ENCODE measurements around the gene MAP2K5.

GRCh38 chr15:67766968-67767367, 224.5 kb downstream of the MAP2K5 start:
- TF ChIP-seq CTCF (IDR thresholded peaks at IDR 0.05) = no peak
- no peak for TF ChIP-seq POLR2AphosphoS5 (IDR thresholded peaks at IDR 0.05)
